T-helper 22 cell (primary cell): ENCODE data around the gene KCNE2.
"Not testable (repeated sequence)": the region's sequence is repeated elsewhere in the genome, so short reads cannot be mapped to it uniquely, and the experiment has no call there.

ENCODE experiments used
- DNase-seq: peaks from one replicate; pipeline ENCODE4 v3.0.0-alpha.2; 2020; ENCODE audit warnings: low read depth

KCNE2 gene

GRCh38 chr21:34407294-34407693 is 43.5 kb downstream of the KCNE2 start:
- not testable (repeated sequence) for DNase-seq

GRCh38 chr21:34417448-34418077 is 53.8 kb downstream of the KCNE2 start:
- not testable (repeated sequence) for DNase-seq
